ENCODE results near the gene NUB1. TPM values are rescaled to one million over a fixed set of nuclear protein-coding genes. Genes with fewer than 3 reads are reported as not detected.
A peak's percentile ranks its signal among the peaks of the same experiment; 100 is the strongest.

The NUB1 gene
- total and polyA plus RNA-seq, 5 donors from 2014 or later, result 51.0 to 65.2 (median 53.8) TPM

- H3K27me3 Mint-ChIP-seq, result no peaks in the 10 kb centered on the region
- no peak overlapping the region for H3K4me3 Mint-ChIP-seq
- peaks cover 2 to 7% (median 5%) of the 10 kb centered on the region in 4 donors for H3K4me1 Mint-ChIP-seq
- H3K9me3 Mint-ChIP-seq, result peaks cover 0 to 12% (median 7%) of the 10 kb centered on the region in 7 donors
- H3K27me3 ChIP-seq (ENCODE audit: control insufficient read depth, insufficient read depth, low read length), result peaks cover 1% of the 10 kb centered on the region
- peaks cover 4% of the 10 kb centered on the region for H3K4me1 ChIP-seq (ENCODE audit: control insufficient read depth, insufficient read depth, low read length, poor library complexity, severe bottlenecking)
- H3K27ac Mint-ChIP-seq, result no peak overlapping the region
- no peak for ATAC-seq (ENCODE audit: low read depth in 2 of 2)
- DNase-seq, result no peak
- H3K36me3 Mint-ChIP-seq, result peaks cover 3% of the 10 kb centered on the region
- no peak overlapping the region for H3K27ac ChIP-seq (ENCODE audit: insufficient read depth, low read length, poor library complexity, severe bottlenecking)
- no peaks in the 10 kb centered on the region for H3K36me3 ChIP-seq (ENCODE audit: control insufficient read depth, insufficient read depth, low read length)
- no peak overlapping the region for H3K4me3 ChIP-seq (ENCODE audit: low read depth, low read length)
- H3K9me3 ChIP-seq (ENCODE audit: control insufficient read depth in 2 of 2, low read length in 2 of 2), result peaks cover 5 to 12% of the 10 kb centered on the region in 2 experiments
Observed at GRCh38 chr7:151314401-151314800, 27.2 kb upstream of the NUB1 start.

- H3K4me1 ChIP-seq (ENCODE audit: control insufficient read depth, insufficient read depth, low read length, poor library complexity, severe bottlenecking), result peaks cover 4% of the 10 kb centered on the region
- Mint-ChIP-seq H3K4me1 (peaks cover 2 to 7% (median 5%) of the 10 kb centered on the region in 4 donors), H3K27ac (peak overlapping the region in 1 of 3 donors; percentile 85), H3K27me3 (no peaks in the 10 kb centered on the region), H3K36me3 (peaks cover 3% of the 10 kb centered on the region), H3K4me3 (peak overlapping the region in 1 of 4 donors; percentile 78), H3K9me3 (peaks cover 0 to 17% (median 8%) of the 10 kb centered on the region in 7 donors)
- H3K27me3 ChIP-seq (ENCODE audit: control insufficient read depth, insufficient read depth, low read length), result peaks cover 1% of the 10 kb centered on the region
- H3K4me3 ChIP-seq (ENCODE audit: low read depth, low read length), result no peak overlapping the region
- peaks cover 10 to 20% of the 10 kb centered on the region in 2 experiments for H3K9me3 ChIP-seq (ENCODE audit: control insufficient read depth in 2 of 2, low read length in 2 of 2)
- ATAC-seq (ENCODE audit: low read depth in 2 of 2) (peak; percentile 88 to 92), DNase-seq (peak; percentile 68 to 85 (median 80))
- no peaks in the 10 kb centered on the region for H3K36me3 ChIP-seq (ENCODE audit: control insufficient read depth, insufficient read depth, low read length)
- H3K27ac ChIP-seq (ENCODE audit: insufficient read depth, low read length, poor library complexity, severe bottlenecking), result no peak overlapping the region
Observed at GRCh38 chr7:151315038-151315655, 26.5 kb upstream of the NUB1 start.

GRCh38 chr7:151316896-151317295 lies 24.7 kb upstream of the NUB1 start:
- Mint-ChIP-seq H3K36me3 (peaks cover 3% of the 10 kb centered on the region), H3K9me3 (peaks cover 0 to 17% (median 8%) of the 10 kb centered on the region in 7 donors), H3K4me3 (no peak overlapping the region), H3K4me1 (peaks cover 2 to 7% (median 5%) of the 10 kb centered on the region in 4 donors), H3K27me3 (no peaks in the 10 kb centered on the region), H3K27ac (no peak overlapping the region)
- H3K4me3 ChIP-seq (ENCODE audit: low read depth, low read length), result no peak overlapping the region
- H3K27me3 ChIP-seq (ENCODE audit: control insufficient read depth, insufficient read depth, low read length), result peaks cover 1% of the 10 kb centered on the region
- H3K36me3 ChIP-seq (ENCODE audit: control insufficient read depth, insufficient read depth, low read length), result no peaks in the 10 kb centered on the region
- ATAC-seq (ENCODE audit: low read depth in 2 of 2) (no peak), DNase-seq (no peak)
- H3K9me3 ChIP-seq (ENCODE audit: control insufficient read depth in 2 of 2, low read length in 2 of 2), result peaks cover 10 to 13% of the 10 kb centered on the region in 2 experiments
- H3K27ac ChIP-seq (ENCODE audit: insufficient read depth, low read length, poor library complexity, severe bottlenecking), result no peak overlapping the region
- peaks cover 4% of the 10 kb centered on the region for H3K4me1 ChIP-seq (ENCODE audit: control insufficient read depth, insufficient read depth, low read length, poor library complexity, severe bottlenecking)

- Mint-ChIP-seq H3K36me3 (peaks cover 3% of the 10 kb centered on the region), H3K27ac (no peak overlapping the region), H3K9me3 (peaks cover 0 to 17% (median 8%) of the 10 kb centered on the region in 7 donors)
Observed at GRCh38 chr7:151317936-151318335, 23.7 kb upstream of the NUB1 start.

GRCh38 chr7:151319189-151319588 lies 22.4 kb upstream of the NUB1 start:
- no peak for DNase-seq
- peaks cover 10 to 13% of the 10 kb centered on the region in 2 experiments for H3K9me3 ChIP-seq (ENCODE audit: control insufficient read depth in 2 of 2, low read length in 2 of 2)
- H3K4me3 ChIP-seq (ENCODE audit: low read depth, low read length), result no peak overlapping the region
- H3K4me1 Mint-ChIP-seq, result peaks cover 2 to 7% (median 5%) of the 10 kb centered on the region in 4 donors
- peaks cover 3% of the 10 kb centered on the region for H3K36me3 Mint-ChIP-seq
- no peak overlapping the region for H3K27ac Mint-ChIP-seq
- H3K36me3 ChIP-seq (ENCODE audit: control insufficient read depth, insufficient read depth, low read length), result no peaks in the 10 kb centered on the region
- no peaks in the 10 kb centered on the region for H3K27me3 Mint-ChIP-seq
- H3K27ac ChIP-seq (ENCODE audit: insufficient read depth, low read length, poor library complexity, severe bottlenecking), result no peak overlapping the region
- H3K4me3 Mint-ChIP-seq, result no peak overlapping the region
- H3K4me1 ChIP-seq (ENCODE audit: control insufficient read depth, insufficient read depth, low read length, poor library complexity, severe bottlenecking), result peaks cover 4% of the 10 kb centered on the region
- peaks cover 0 to 17% (median 8%) of the 10 kb centered on the region in 7 donors for H3K9me3 Mint-ChIP-seq
- ATAC-seq (ENCODE audit: low read depth in 2 of 2), result no peak
- peaks cover 1% of the 10 kb centered on the region for H3K27me3 ChIP-seq (ENCODE audit: control insufficient read depth, insufficient read depth, low read length)

More at GRCh38 chr7:151317936-151318335, 23.7 kb upstream of the NUB1 start:
- Mint-ChIP-seq H3K27me3 (no peaks in the 10 kb centered on the region), H3K4me3 (no peak overlapping the region), H3K4me1 (peaks cover 2 to 7% (median 5%) of the 10 kb centered on the region in 4 donors)
- no peak overlapping the region for H3K4me3 ChIP-seq (ENCODE audit: low read depth, low read length)
- DNase-seq (no peak), ATAC-seq (ENCODE audit: low read depth in 2 of 2) (no peak)
- peaks cover 10 to 13% of the 10 kb centered on the region in 2 experiments for H3K9me3 ChIP-seq (ENCODE audit: control insufficient read depth in 2 of 2, low read length in 2 of 2)
- no peaks in the 10 kb centered on the region for H3K36me3 ChIP-seq (ENCODE audit: control insufficient read depth, insufficient read depth, low read length)
- H3K4me1 ChIP-seq (ENCODE audit: control insufficient read depth, insufficient read depth, low read length, poor library complexity, severe bottlenecking), result peaks cover 4% of the 10 kb centered on the region
- H3K27me3 ChIP-seq (ENCODE audit: control insufficient read depth, insufficient read depth, low read length), result peaks cover 1% of the 10 kb centered on the region
- no peak overlapping the region for H3K27ac ChIP-seq (ENCODE audit: insufficient read depth, low read length, poor library complexity, severe bottlenecking)

- no peak overlapping the region for H3K27ac ChIP-seq (ENCODE audit: insufficient read depth, low read length, poor library complexity, severe bottlenecking)
- H3K9me3 ChIP-seq (ENCODE audit: control insufficient read depth in 2 of 2, low read length in 2 of 2), result peaks cover 10 to 13% of the 10 kb centered on the region in 2 experiments
- Mint-ChIP-seq H3K4me3 (no peak overlapping the region), H3K27ac (no peak overlapping the region), H3K4me1 (peaks cover 0 to 5% (median 1%) of the 10 kb centered on the region in 4 donors), H3K9me3 (peaks cover 0 to 17% (median 8%) of the 10 kb centered on the region in 7 donors), H3K27me3 (peaks cover 7% of the 10 kb centered on the region), H3K36me3 (peaks cover 3% of the 10 kb centered on the region)
- H3K27me3 ChIP-seq (ENCODE audit: control insufficient read depth, insufficient read depth, low read length), result peaks cover 1% of the 10 kb centered on the region
- DNase-seq, result no peak
- H3K36me3 ChIP-seq (ENCODE audit: control insufficient read depth, insufficient read depth, low read length), result no peaks in the 10 kb centered on the region
- no peaks in the 10 kb centered on the region for H3K4me1 ChIP-seq (ENCODE audit: control insufficient read depth, insufficient read depth, low read length, poor library complexity, severe bottlenecking)
- ATAC-seq (ENCODE audit: low read depth in 2 of 2), result no peak
- H3K4me3 ChIP-seq (ENCODE audit: low read depth, low read length), result no peak overlapping the region
Observed at GRCh38 chr7:151320263-151320845, 21.3 kb upstream of the NUB1 start.

GRCh38 chr7:151321341-151321740 lies 20.3 kb upstream of the NUB1 start:
- no peaks in the 10 kb centered on the region for H3K4me1 ChIP-seq (ENCODE audit: control insufficient read depth, insufficient read depth, low read length, poor library complexity, severe bottlenecking)
- H3K27me3 ChIP-seq (ENCODE audit: control insufficient read depth, insufficient read depth, low read length), result peaks cover 1% of the 10 kb centered on the region
- DNase-seq (no peak), ATAC-seq (ENCODE audit: low read depth in 2 of 2) (no peak)
- H3K27ac Mint-ChIP-seq, result no peak overlapping the region
- H3K27ac ChIP-seq (ENCODE audit: insufficient read depth, low read length, poor library complexity, severe bottlenecking), result no peak overlapping the region
- no peak overlapping the region for H3K4me3 ChIP-seq (ENCODE audit: low read depth, low read length)
- H3K9me3 Mint-ChIP-seq, result peaks cover 0 to 17% (median 8%) of the 10 kb centered on the region in 7 donors
- H3K9me3 ChIP-seq (ENCODE audit: control insufficient read depth in 2 of 2, low read length in 2 of 2), result peaks cover 10 to 13% of the 10 kb centered on the region in 2 experiments
- H3K4me1 Mint-ChIP-seq, result peaks cover 0 to 5% (median 0%) of the 10 kb centered on the region in 4 donors
- H3K27me3 Mint-ChIP-seq, result peaks cover 11% of the 10 kb centered on the region
- peaks cover 3% of the 10 kb centered on the region for H3K36me3 Mint-ChIP-seq
- H3K4me3 Mint-ChIP-seq, result no peak overlapping the region
- no peaks in the 10 kb centered on the region for H3K36me3 ChIP-seq (ENCODE audit: control insufficient read depth, insufficient read depth, low read length)
